A172 (cell line): ENCODE results near the gene PCYT1B. TPM values are rescaled to one million over a fixed set of nuclear protein-coding genes. Genes with fewer than 3 reads are reported as not detected.

Experiments
- DNase-seq: peaks from one replicate; pipeline ENCODE4 v3.0.0-alpha.2; 2015; ENCODE audit warnings: low spot score
- total RNA-seq: library from RNA; depleted of rRNA; stranded (reverse); fragments of >200 nt; shearing (Covaris generic); gene quantifications from 2 replicates; pipeline ENCODE4 v1.2.3, GENCODE V29; 2014; rRNA removed

PCYT1B gene
- total RNA-seq, 1 experiment from 2014 or later: not detected

DNA sequence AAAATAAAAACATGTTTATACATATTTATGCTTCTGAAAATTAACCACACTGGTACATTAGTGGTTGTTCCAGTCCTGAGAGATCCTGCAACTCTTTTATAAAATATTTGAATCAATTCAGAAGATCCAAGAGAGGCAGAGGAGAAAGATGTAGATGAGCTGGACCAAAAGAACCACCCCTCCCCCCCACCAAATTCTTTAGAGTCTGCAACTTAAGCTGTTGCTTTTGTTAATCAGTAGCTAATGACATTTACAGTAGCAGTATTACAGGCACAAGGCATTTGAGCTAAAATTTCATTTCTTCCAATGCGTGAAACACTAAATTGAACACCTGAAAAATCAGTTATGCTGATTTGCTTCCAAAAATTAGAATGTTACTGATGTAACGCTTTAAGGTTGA is 120.5 kb downstream of the PCYT1B start:
- DNase-seq: no peak

GRCh38 chrX:24525455-24525854 is 121.7 kb downstream of the PCYT1B start:
- no peak for DNase-seq

- DNase-seq: no peak
These were observed 126.7 kb downstream of the PCYT1B start for GRCh38 chrX:24520472-24520871.

GRCh38 chrX:24515447-24515846 is 131.7 kb downstream of the PCYT1B start:
- DNase-seq: no peak

DNA sequence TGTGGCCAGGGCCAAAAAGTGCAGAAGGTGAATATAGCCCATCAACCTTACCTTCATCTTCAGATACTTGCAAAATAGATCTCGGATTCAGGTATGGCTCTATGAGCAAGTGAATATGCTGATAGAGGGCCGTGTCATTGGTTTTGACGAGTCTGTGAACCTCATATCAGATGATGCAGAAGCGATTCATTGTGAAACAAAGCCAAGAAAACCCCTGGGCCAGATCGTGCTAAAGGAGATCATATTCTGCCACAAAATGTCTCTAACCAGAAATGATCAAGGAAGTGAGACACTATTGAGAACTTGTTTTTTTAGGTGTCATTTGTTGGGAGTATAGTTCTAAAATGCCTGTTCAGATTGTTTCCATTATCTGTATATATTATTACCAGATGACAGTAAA is 133.7 kb downstream of the PCYT1B start:
- no peak for DNase-seq

- no peak for DNase-seq
These were observed 138.8 kb downstream of the PCYT1B start for GRCh38 chrX:24508375-24508774.

Other genes with a start within 250 kb of the PCYT1B start
- 13.6 and 16.9 TPM in 2 replicates for gene PDK3, start 182.1 kb downstream of the PCYT1B start, total RNA-seq
- gene POLA1, start 46.6 kb upstream of the PCYT1B start, total RNA-seq: 31.3 and 34.1 TPM in 2 replicates